BJ (cell line): Measurements from ENCODE around the gene UGT2B11. TPM values are rescaled to one million over a fixed set of nuclear protein-coding genes. Genes with fewer than 3 reads are reported as not detected.
"Not testable (repeated sequence)": the region's sequence is repeated elsewhere in the genome, so short reads cannot be mapped to it uniquely, and the experiment has no call there.

ENCODE experiments used
- CTCF ChIA-PET: fragments of 350-600 bp; formaldehyde crosslinking; extraction: SDS; loops from one replicate; lab custom pipeline; 2021; ENCODE audit warnings: antibody characterized with exemption, inconsistent platforms; lab: Yijun Ruan, JAX
- POLR2A ChIA-PET: fragments of 300-600 bp; sonication (Branson Sonifier 250); formaldehyde crosslinking; extraction: SDS; loops from one replicate; lab custom pipeline; 2021; ENCODE audit warnings: antibody characterized with exemption; lab: Charles Lee
- DNase-seq: peaks from one replicate; pipeline ENCODE4 v3.0.0-alpha.2; 2011; ENCODE audit warnings: low read depth
- H3K27me3 ChIP-seq: 2 replicates; pipeline ENCODE4 v1.6.0; 2011; ENCODE audit warnings: low read length; ENCODE audit not compliant: control insufficient read depth, insufficient read depth
- H3K36me3 ChIP-seq: 2 replicates; pipeline ENCODE4 v1.5.1; 2011; ENCODE audit warnings: low read length; ENCODE audit not compliant: control insufficient read depth, insufficient read depth
- H3K4me3 ChIP-seq: 2 replicates; pipeline ENCODE4 v1.5.1; 2011; ENCODE audit warnings: low read depth, mild to moderate bottlenecking, control low read depth, low read length
- CTCF ChIP-seq: IDR thresholded peaks from 2 replicates; pipeline ENCODE4 v1.5.1; 2011; ENCODE audit warnings: low read depth, mild to moderate bottlenecking, control low read depth, inconsistent platforms, low read length, moderate library complexity; ENCODE audit not compliant: insufficient read depth
- polyA minus RNA-seq: library from RNA; depleted of rRNA, polyadenylated mRNA; stranded (reverse); fragments of >200 nt; gene quantifications from 2 replicates; pipeline ENCODE4 v1.2.3, GENCODE V29; 2011; rRNA and poly(A)+ RNA removed
- polyA plus RNA-seq: library from polyadenylated mRNA; depleted of rRNA; stranded (reverse); fragments of >200 nt; gene quantifications from 2 replicates; pipeline ENCODE4 v1.2.3, GENCODE V29; 2011; rRNA removed

The UGT2B11 gene
- polyA plus RNA-seq (not detected in 2 replicates), polyA minus RNA-seq (not detected in 2 replicates)

GRCh38 chr4:69214716-69215115 is at the start of gene UGT2B11:
UGT2B11 (minus strand) TSS chr4:69214748; CDS start chr4:69214722, 26 bp downstream.
- no peak within 1 kb of the TSS for H3K4me3 ChIP-seq
- ChIA-PET CTCF (no interaction called here), POLR2A (no interaction called here)
- DNase-seq: no peak
- no peaks in the 10 kb centered on the region for H3K36me3 ChIP-seq
- H3K27me3 ChIP-seq: no peaks in the 10 kb centered on the region
- TF ChIP-seq CTCF: no peak

GRCh38 chr4:69253147-69253772 is 38.7 kb upstream of the UGT2B11 start:
- CTCF ChIA-PET, H3K27me3 ChIP-seq, DNase-seq, H3K36me3 ChIP-seq, H3K4me3 ChIP-seq, POLR2A ChIA-PET: not testable (repeated sequence)

- POLR2A ChIA-PET, DNase-seq, CTCF ChIA-PET, H3K4me3 ChIP-seq, H3K27me3 ChIP-seq, H3K36me3 ChIP-seq: not testable (repeated sequence)
Observed at GRCh38 chr4:69250884-69251283, 36.3 kb upstream of the UGT2B11 start.

GRCh38 chr4:69242562-69243240 is 28.2 kb upstream of the UGT2B11 start:
- CTCF ChIA-PET, H3K27me3 ChIP-seq, DNase-seq, H3K36me3 ChIP-seq, H3K4me3 ChIP-seq, POLR2A ChIA-PET: not testable (repeated sequence)

GRCh38 chr4:69241746-69242145 is 27.2 kb upstream of the UGT2B11 start:
- POLR2A ChIA-PET, H3K27me3 ChIP-seq, CTCF ChIA-PET: not testable (repeated sequence)

GRCh38 chr4:69240787-69241186 is 26.2 kb upstream of the UGT2B11 start:
- H3K36me3 ChIP-seq, POLR2A ChIA-PET: not testable (repeated sequence)

More at GRCh38 chr4:69241746-69242145, 27.2 kb upstream of the UGT2B11 start:
- not testable (repeated sequence) for H3K36me3 ChIP-seq, H3K4me3 ChIP-seq, DNase-seq

GRCh38 chr4:69239557-69240168 is 25.1 kb upstream of the UGT2B11 start:
- no peak for DNase-seq
- ChIA-PET POLR2A (no interaction called here), CTCF (no interaction called here)
- Histone ChIP-seq H3K36me3 (no peaks in the 10 kb centered on the region), H3K4me3 (no peak overlapping the region), H3K27me3 (no peaks in the 10 kb centered on the region)
- TF ChIP-seq CTCF: no peak

More at GRCh38 chr4:69240787-69241186, 26.2 kb upstream of the UGT2B11 start:
- CTCF ChIA-PET, DNase-seq, H3K4me3 ChIP-seq, H3K27me3 ChIP-seq: not testable (repeated sequence)
